ENCODE results near the gene BCL11A.
A peak's percentile ranks its signal among the peaks of the same experiment; 100 is the strongest.

The BCL11A gene

DNA sequence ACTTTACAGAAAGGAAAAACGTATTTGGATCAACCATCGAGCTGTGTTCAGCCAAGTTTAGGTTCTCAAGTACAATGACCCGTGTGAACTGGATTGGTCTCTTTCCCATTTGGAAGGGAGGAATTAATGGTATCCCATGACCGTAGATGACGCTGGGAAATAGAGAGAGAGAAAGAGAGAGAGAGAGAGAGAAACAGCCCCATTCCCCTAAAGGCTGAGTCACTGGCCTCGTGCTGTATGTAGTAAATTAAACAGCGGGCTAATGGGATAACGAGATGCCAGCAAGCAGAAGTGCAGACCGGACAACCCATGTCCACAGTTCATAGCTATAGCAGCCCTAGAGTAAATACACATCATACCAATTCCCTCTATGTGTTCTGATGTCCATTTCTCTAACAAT lies 99.6 kb downstream of the BCL11A start:
- no peak for DNase-seq

DNA sequence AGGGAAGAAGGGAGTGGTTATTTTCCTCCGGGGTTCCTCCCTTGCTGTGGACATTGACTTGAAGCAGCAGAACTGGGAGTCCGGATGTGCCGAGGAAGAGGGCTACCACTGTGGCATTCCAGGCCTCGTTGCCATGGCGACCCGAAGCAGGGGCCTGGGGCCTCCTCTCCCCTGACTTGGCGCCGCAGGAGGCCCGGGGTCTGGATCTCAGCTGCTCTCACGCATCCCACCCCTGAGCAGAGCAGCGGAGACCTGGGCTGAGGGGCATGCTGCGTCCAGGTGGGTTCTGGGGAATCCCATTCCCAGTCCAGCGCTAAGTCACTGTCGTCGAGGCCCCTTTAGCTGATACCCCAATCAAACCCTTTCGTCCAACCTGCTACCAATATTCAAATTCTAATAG lies 100.2 kb downstream of the BCL11A start:
- no peak for DNase-seq

DNA sequence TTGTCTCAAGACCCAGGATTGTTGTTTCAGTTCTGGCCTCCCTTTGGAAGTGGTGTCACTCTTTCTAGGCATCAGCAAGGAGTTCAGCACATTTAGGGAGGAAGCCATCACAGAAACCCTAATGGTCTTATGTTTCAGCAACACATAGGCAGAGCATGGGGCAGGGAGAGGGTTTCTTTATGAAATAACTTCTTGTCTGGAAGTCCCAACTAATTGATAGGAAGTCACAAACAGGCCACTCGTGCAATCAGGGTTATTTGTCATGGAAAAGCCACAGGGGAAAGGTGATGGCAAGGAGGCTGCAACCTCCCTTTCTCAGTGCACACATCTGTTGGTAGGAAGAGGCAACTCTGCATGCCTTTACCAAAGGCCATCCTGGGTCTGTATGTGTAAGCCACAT lies 103.0 kb downstream of the BCL11A start:
- DNase-seq: no peak

DNA sequence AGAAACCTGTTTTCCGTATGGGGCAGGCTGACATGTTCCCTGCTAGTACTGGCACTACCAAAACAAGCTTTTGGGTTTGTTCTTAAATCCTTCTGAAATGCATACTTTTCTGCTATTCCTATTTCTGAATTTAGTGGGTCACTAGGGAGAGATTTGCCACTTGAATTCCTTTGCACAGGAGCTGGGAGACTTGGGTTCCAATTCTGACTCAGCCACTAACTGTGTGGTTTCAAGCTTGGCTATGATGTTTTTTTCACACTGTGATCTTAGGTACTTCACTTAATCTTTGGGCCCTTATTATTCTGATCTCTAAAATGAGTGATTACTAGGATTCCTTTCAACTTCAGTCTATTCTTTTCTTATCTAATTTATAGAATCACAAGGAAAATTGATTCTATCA lies 105.5 kb downstream of the BCL11A start:
- no peak for DNase-seq

DNA sequence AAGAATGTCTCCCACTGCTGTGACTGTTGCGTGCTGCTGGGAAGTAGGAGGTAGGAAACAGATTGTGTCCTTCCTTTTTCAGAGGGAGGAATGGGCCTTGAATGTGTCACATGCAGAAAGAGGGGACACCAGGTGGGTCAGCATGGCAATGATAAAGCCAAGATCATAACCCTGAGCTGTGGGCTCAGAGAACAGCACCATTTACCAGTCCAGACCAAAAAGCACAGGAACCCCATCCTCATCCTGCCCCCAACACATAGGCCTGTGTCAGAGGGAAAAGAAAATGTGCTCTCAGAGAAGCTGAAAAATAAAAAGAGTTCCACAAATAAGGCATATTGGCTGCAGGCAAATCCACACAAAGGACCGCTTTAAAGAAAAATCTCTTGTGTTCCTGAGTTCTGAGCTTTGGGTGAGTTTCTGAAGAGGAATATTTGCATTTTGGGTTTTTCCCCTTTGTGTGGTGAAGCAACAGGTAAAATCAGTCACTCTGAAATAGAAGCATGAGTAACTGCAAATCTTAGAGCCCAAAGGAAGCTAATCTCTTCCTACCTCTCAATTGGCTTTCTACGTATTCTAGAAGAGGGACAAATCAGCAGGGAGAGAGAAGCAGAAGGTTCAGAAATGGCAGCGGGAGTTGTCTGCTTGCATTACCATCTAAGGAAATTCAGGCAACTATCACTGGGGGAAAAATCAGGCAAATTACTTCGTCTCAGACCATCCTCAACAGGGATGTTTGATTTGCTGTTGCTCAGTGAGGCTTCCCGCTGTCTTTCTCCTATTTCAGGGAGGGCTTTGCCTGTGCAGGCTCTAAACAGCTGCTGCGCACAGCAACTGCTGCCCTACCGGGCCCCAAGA lies 106.8 kb downstream of the BCL11A start:
- DNase-seq: no peak

DNA sequence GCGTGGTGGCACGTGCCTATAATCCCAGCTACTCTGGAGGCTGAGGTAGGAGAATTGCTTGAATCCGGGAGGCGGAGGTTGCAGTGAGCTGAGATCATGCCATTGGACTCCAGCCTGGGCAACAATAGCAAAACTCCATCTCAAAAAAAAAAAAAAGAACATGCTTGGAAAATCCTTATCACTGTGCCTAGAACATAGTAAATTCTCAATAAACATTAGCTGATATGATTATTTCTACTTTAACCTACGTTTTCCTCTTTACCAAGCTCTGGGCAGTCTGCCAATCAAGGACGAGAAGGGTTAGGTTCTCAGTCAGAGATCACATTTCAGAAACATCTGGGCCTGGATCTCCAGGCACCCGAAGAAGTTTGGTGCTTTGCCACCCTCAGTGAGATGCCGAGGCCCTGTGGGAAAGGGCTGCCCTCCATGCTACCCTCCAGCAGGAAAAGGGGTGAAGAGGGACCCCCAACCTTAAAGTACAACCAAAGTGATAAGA lies 107.7 kb downstream of the BCL11A start:
- no peak for DNase-seq

DNA sequence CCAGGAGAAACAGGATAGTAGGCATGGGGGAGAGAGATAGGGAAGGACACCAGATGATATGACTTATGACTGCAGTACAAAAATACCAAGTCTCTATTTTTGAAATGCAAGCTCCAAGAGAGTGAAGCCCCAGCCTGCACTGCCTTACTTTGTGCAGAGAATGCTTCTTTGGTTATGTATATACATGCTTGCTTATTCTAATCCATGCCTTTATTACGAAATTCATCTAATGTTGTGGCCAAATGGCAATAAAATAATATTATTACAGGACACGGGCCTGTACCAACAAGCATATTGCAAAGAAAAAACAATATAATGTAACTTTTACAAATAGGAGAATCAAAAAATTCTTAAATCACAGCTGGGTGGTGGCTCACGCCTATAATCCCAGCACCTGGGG lies 110.8 kb downstream of the BCL11A start:
- no peak for DNase-seq

DNA sequence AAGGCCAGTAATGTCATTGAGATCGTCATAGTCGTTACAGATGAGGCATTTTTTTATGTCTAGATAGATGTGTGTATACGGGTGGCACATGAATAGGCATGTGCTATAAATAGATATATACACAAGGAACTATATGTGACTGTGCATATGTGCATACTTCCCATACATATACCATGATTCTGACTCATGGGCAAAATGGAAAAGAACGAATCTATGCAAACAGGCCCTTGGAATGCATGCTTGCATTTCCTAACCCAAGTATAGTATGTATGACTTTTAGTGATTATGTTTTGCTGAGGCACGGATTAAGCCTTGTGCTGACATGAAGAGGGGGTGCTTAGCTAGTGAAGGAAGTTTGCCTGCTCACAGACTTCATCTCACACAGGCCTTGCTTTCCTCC lies 111.7 kb downstream of the BCL11A start:
- DNase-seq: no peak

DNA sequence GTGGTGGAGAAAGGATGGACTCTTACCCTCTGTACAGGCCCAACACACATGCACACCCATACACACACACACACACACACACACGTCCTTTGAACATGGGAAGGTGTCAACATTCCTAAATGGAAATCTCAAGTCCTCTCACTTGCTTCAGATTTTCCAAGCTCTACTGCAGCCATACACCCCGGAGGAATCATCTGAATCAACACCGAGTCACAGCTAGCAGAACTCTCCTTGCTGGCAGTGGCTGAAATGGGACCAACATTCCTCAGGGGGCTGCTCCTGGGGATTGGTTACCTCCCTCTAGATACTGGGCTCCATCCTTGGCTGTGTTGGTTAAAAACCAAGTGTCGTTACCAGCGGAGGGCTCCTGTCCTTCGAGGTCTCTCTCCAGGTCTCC lies 112.7 kb downstream of the BCL11A start:
- DNase-seq: no peak

DNA sequence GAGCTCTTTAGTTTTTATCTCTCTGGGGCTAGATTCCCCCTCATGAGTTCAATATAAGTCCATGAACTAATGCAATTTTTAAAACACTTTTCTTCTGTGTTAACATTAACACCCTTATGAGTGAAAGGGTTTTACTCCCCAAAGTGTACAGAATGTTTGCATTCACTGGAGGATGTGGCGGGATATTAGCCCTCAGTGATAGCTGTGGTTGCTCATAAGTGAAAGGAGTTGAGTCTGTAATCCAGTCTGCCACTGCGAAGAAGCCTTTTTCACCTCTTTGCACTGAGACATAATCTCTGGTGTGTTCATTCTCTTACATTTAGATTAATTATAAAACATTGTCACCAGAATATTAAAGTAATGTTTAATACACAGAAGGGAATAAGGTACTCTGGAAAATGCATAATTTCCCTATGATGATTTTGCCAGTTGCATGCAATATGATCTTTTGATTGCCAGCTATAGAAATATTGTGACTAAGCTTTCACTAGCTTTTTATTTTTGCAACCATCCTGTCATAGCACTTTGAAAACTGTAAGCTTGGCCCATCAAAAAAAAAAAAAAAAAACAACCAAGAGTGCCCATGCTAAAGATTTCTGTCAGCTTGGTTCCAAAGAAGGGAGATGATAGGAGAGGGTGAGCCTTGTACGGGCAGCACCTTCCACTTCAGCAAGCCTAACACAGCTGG lies 113.2 kb downstream of the BCL11A start:
- DNase-seq: no peak

DNA sequence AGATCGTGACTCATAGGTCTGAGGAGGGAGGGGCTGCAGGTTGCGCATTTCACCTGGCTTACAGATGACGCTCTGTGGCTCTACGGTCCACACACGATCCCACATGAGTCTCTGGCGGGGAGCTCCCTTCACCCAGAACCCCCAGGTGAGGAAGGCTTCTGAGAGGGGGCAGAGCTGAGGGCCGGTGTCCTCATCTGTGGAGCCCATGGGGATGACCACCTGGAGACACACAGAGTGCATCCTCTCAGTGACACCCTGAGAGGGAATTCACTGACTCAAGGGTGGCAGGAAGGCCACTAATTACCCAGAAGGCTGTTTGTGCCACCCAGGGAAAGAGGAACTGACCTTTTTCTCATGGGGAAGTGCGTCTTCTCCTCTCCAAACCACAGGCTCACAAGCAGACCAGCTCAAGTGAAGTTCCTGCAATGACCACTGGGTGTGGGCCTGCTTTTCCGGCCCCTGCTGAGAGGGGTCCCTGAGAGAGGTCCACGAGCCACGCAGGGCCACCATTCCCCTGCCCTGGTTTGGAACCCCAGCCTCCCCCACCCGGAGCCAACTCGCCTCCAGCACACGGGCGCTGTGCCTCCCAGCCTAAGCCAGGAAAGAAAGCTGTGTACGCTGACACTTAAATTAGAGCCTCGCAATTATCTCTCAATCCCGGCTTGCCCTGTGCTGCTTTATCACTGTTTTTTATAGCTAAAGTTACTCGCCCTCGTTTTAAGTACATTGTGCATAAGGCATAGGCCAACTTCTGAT lies 114.1 kb downstream of the BCL11A start:
- DNase-seq: peak; percentile 75 to 85

DNA sequence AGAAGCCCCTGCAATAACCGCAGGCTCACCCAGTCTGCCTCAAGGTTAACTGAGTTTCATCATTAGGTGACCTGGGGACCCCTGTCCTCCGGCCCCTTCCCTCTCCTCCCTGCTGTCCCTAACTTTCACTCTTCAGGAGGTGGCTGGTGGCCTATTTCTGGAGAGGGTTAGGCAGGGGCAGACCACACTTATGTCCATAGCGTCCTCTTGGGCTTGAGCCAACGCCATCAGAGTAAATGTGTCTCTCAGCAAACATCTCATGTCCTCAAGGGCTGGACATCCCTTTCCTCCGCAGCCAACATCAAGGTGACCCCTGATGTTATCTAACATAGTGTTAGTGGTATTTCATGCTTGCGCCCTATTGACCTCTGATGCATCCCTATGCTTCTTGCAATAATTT lies 114.8 kb downstream of the BCL11A start:
- no peak for DNase-seq

DNA sequence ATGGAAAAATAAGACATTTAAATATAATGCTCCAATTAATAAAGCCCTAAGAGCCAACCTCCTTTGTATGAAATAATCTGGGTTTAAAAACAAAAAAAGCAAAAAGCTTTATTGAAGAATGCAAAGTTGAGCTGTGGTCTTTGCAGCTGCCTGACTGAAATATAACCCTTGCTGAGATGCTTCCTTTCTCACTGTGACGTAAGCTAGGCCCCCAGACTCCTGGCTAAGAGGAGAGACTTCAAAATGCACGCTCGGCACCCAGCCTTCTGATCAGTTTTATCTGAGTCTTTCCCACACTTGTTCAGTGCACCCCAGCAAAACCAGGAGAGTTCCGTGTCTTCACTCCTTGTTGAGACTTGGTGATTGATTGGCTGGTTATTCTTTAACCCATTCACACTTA lies 115.3 kb downstream of the BCL11A start:
- no peak for DNase-seq

DNA sequence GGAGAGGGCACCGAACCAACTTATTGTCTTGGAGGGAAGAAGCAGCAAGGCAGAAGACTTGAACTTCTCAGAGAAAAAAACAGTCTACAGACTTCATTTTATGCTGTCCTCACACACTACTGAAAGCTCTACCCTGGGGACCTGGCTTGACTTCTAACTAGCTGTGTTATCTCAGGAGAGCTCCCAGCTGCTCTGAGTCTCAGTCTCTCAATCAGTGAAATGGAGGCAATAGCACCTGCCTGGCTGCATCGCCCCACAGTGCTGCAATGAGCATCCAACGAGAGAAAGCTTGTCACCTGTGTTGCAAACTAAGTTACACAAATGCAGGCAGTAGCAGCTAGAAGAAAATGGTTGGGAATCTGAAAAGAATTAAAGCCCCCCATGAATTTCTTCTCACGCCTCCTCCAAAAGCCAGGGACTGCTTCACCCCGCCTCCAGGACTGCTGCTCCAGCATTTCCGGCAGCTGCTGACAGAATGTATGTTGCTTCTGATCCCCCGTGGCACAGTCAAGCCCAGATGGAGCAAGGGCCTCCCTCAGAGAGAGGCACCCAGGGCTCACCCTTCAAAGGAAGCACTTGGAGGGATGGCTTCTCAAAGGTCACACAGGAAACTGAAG lies 116.3 kb downstream of the BCL11A start:
- DNase-seq: no peak

DNA sequence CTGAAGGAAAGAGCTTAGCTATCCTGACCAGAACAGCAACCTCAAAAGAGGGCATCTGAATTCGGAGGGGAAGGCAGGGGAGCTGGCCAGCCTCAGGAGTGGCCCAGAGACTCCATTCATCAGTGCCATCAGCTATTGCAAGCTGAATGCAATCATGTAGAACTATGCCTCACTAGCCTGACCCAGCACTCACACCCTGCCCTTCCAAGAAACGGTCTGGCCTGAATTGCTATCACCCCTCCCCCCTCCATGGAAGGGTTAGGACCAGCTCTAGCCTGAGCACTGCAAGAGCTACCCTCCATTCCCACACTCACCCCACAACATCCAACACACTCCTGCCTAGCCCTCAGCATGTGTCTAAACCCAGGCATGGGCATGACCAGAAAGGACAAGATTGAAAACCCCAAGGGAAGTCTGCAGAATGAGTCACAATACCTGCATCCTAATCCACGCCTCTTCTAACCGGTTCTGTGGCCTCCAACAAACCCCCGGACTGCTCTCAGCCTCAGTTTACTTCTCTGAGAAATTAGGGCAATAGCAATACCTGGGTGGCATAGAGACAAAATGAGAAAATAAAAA lies 120.3 kb downstream of the BCL11A start:
- DNase-seq: no peak

DNA sequence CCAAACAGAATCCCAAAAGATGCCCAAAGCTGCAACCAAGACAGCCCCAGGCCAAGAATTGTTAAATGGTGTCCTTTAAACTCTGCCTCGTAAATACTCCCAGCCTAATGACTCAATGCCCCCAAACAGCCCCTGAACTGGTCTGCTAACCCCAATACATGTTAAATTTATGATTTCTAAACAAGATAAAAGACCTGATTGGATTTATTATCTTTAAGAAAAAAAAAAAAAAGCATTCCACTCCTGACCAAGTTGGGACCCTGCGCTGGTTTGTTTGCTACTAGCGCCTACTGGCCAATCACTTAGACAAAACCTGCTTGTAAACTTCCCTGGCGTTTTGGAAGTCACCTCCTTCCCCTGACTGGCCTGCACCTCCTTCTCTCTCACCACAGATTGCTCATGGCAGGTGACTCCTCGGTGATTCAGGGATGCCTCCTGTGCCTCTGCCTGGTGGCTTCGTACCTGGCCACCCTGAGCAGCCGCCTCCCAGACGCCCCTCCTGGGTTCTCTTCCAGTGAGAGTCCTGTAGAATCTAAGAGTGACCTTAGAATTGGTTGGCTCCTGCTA lies 121.3 kb downstream of the BCL11A start:
- DNase-seq: no peak

DNA sequence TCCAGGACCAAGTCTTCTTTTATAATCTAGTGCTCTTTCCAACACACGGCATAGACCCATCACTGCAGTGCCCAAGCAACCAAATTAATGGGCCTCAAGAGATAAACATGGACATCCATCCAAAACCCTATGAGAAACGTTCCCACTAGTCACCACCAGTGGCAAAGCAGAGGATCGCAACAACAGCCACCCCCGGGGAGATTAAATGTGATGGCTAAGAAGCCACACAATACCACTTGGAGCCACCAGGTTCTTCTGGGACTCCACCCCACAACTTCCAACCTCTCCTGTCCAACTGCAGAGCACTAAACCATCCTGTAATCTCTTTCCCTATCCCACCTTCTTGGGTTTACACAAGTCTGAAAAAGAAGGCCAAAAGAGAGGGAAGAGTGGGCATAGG lies 123.8 kb downstream of the BCL11A start:
- DNase-seq: no peak

DNA sequence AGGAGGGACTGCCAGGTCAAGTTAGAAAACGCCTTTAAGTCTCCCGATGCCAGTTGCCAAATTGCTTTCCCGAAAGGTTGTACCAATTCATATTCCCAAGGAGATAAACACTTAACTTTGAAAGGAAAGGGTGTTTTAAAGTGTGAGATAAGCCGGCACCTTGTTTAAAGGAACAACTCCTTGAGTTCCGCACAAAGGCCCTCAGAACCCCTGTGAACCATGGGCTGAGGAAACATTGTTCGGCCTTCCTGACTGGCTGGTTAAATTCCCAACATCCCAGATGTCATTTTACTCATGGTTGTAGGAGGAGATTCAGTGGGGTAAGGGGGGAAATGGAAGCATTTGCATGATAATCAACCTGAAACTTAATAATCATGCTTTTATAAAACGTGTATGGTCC lies 126.6 kb downstream of the BCL11A start:
- DNase-seq: no peak

DNA sequence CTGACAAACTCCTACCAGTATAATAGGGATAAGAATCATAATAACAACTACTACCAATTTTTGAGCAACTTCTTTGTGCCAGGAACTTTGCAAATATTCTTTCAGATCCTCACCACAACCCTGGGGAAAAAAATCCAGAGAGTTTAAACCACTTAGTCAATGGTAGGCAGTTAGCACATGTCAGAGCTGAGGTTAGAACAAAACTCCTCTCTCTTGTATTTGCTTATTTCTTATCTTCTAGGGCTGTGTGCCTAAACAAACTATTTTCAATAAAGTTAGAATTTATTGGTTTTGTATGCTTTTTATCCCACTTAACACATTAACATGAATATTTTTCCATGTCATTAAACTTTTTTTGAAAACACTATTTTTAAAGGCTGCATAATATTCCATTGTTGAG lies 127.1 kb downstream of the BCL11A start:
- DNase-seq: no peak

DNA sequence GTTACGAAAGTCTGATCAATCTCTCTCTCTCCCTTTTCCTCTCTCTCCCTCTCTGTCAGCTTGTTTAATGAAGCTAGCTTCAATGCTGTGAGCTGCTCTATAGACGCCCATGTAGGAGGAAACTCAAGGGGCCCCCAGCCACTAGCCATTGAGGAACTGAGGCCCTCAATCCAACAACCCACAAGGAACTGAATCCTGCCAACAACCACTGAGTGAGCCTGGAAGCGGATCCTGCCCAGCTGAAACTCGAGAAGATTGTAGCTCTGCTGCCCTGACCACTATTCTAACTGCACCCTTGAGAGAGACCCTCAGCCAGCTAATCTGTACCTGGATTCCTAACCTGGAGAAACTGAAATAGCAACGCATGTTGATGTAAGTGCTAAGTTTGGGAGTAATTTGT lies 129.2 kb downstream of the BCL11A start:
- no peak for DNase-seq

DNA sequence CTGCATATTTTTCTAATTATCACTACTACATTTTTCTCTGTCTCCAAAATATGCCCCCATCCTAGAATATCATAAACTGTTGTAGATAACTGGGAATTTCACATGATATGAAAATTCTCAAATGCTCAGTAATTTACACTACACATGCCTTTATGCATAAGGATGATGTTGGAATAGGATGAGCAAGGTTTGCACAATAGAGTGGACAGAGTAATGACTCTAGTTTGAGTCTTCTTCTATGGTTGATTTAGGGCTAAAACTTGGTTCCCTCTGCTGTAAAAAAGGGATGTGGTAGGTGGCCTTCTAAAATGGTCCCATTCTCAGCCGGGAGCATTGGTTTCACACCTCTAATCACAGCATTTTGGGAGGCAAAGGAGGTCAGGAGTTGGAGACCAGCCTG lies 129.9 kb downstream of the BCL11A start:
- DNase-seq: no peak

DNA sequence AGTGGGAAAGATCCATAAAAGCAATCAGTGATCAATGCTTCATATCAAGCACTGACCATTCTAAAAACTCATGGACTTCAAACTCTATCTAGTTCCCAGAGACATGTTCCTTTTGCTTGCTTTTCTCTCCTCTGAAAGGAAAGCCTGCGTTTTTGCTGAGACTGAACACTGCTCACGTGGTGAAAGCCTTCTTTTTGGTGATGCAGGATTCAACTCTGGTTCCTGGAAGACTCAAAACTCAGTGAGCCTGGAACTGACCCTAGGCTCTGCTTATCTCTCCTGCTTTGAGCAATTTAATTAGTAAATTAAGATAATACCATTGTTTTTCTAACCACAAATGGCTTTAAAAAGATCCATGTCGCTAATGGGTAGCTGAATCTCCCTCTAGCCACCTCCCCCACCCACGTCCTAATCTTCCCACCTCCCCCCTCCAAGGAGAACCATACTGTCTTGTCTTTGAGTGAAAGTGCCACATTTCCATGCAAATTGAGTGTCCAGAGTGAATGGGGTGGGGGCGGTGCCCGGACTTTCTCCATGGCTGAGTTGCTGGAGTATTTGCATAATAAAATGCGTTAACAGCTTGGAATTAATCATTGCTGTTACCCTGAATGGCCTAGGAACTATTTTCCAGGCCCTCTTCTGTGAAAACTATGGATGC lies 130.5 kb downstream of the BCL11A start:
- DNase-seq: no peak

Data from AML-193 (cell line).